ENCODE data around the gene NELL2. TPM values are rescaled to one million over a fixed set of nuclear protein-coding genes. Genes with fewer than 3 reads are reported as not detected.

NELL2 gene
- total RNA-seq, 4 donors from 2014 or later, result 1.1 to 22.9 (median 15.6) TPM

GRCh38 chr12:44779766-44780165, 96.3 kb downstream of the NELL2 start:
- TF ChIP-seq CTCF (IDR thresholded peaks at IDR 0.05), result no peak
- DNase-seq (ENCODE audit: low spot score), result no peak
- no peak for ATAC-seq (ENCODE audit: low FRiP score)

- no peak for ATAC-seq (ENCODE audit: low FRiP score)
- no peak for DNase-seq (ENCODE audit: low spot score)
- TF ChIP-seq CTCF (IDR thresholded peaks at IDR 0.05), result no peak
These were observed 97.3 kb downstream of the NELL2 start for GRCh38 chr12:44778863-44779262.

- TF ChIP-seq CTCF (IDR thresholded peaks at IDR 0.05), result no peak
- ATAC-seq (ENCODE audit: low FRiP score) (no peak), DNase-seq (ENCODE audit: low spot score) (no peak)
These were observed 99.1 kb downstream of the NELL2 start for GRCh38 chr12:44777044-44777443.

GRCh38 chr12:44775901-44776300, 100.2 kb downstream of the NELL2 start:
- no peak for DNase-seq (ENCODE audit: low spot score)
- no peak for TF ChIP-seq CTCF (IDR thresholded peaks at IDR 0.05)
- ATAC-seq (ENCODE audit: low FRiP score), result no peak

GRCh38 chr12:44774815-44775411, 101.2 kb downstream of the NELL2 start:
- DNase-seq (ENCODE audit: low spot score) (peak; percentile 23), ATAC-seq (ENCODE audit: low FRiP score) (no peak)
- no peak for TF ChIP-seq CTCF (IDR thresholded peaks at IDR 0.05)

- no peak for DNase-seq (ENCODE audit: low spot score)
- no peak for TF ChIP-seq CTCF (IDR thresholded peaks at IDR 0.05)
- ATAC-seq (ENCODE audit: low FRiP score), result no peak
These were observed 104.6 kb downstream of the NELL2 start for GRCh38 chr12:44771485-44772021.

- DNase-seq (ENCODE audit: low spot score) (no peak), ATAC-seq (ENCODE audit: low FRiP score) (no peak)
- no peak for TF ChIP-seq CTCF (IDR thresholded peaks at IDR 0.05)
These were observed 110.3 kb downstream of the NELL2 start for GRCh38 chr12:44765796-44766195.

Measured in omental fat pad (tissue), 4 donors.